Measurements from ENCODE around the gene NUCB1.
"Not testable (repeated sequence)": the region's sequence is repeated elsewhere in the genome, so short reads cannot be mapped to it uniquely, and the experiment has no call there.

The NUCB1 gene

GRCh38 chr19:48900477-48901406, 630 bp downstream of the NUCB1 start:
- peak overlapping the region; percentile 76 for H3K4me3 ChIP-seq (ENCODE audit: low read depth, low read length)
- no peak for TF ChIP-seq MAX (IDR thresholded peaks at IDR 0.05; ENCODE audit: low read depth, low read length)
- TF ChIP-seq POLR2A (IDR thresholded peaks at IDR 0.05; ENCODE audit: extremely low read depth, insufficient read length) = no peak
- no peak for TF ChIP-seq MYC (IDR thresholded peaks at IDR 0.05; ENCODE audit: low read depth, low read length)
- DNase-seq (ENCODE audit: low read depth) = peak; percentile 48

GRCh38 chr19:48902291-48902690, 2.2 kb downstream of the NUCB1 start:
- not testable (repeated sequence) for DNase-seq (ENCODE audit: low read depth)

GRCh38 chr19:48903788-48904187, 3.7 kb downstream of the NUCB1 start:
- not testable (repeated sequence) for H3K4me3 ChIP-seq (ENCODE audit: low read depth, low read length); DNase-seq (ENCODE audit: low read depth)

More at GRCh38 chr19:48902291-48902690, 2.2 kb downstream of the NUCB1 start:
- not testable (repeated sequence) for H3K4me3 ChIP-seq (ENCODE audit: low read depth, low read length)

- DNase-seq (ENCODE audit: low read depth) = no peak
- H3K4me3 ChIP-seq (ENCODE audit: low read depth, low read length) = no peak overlapping the region
- TF ChIP-seq POLR2A (IDR thresholded peaks at IDR 0.05; ENCODE audit: extremely low read depth, insufficient read length) (no peak), MAX (IDR thresholded peaks at IDR 0.05; ENCODE audit: low read depth, low read length) (no peak), MYC (IDR thresholded peaks at IDR 0.05; ENCODE audit: low read depth, low read length) (no peak), CTCF (IDR thresholded peaks at IDR 0.05; ENCODE audit: low read depth, low read length) (no peak)
Observed at GRCh38 chr19:48905664-48906063, 5.6 kb downstream of the NUCB1 start.

GRCh38 chr19:48906324-48906723, 6.2 kb downstream of the NUCB1 start:
- TF ChIP-seq MYC (IDR thresholded peaks at IDR 0.05; ENCODE audit: low read depth, low read length) (no peak), CTCF (IDR thresholded peaks at IDR 0.05; ENCODE audit: low read depth, low read length) (no peak), MAX (IDR thresholded peaks at IDR 0.05; ENCODE audit: low read depth, low read length) (no peak), POLR2A (IDR thresholded peaks at IDR 0.05; ENCODE audit: extremely low read depth, insufficient read length) (no peak)
- DNase-seq (ENCODE audit: low read depth) = no peak
- H3K4me3 ChIP-seq (ENCODE audit: low read depth, low read length) = no peak overlapping the region

GRCh38 chr19:48907671-48908070, 7.6 kb downstream of the NUCB1 start:
- DNase-seq (ENCODE audit: low read depth) = no peak
- TF ChIP-seq MYC (IDR thresholded peaks at IDR 0.05; ENCODE audit: low read depth, low read length) (no peak), MAX (IDR thresholded peaks at IDR 0.05; ENCODE audit: low read depth, low read length) (no peak), CTCF (IDR thresholded peaks at IDR 0.05; ENCODE audit: low read depth, low read length) (no peak), POLR2A (IDR thresholded peaks at IDR 0.05; ENCODE audit: extremely low read depth, insufficient read length) (no peak)
- no peak overlapping the region for H3K4me3 ChIP-seq (ENCODE audit: low read depth, low read length)

GRCh38 chr19:48909424-48910077, 9.4 kb downstream of the NUCB1 start:
- DNase-seq (ENCODE audit: low read depth); H3K4me3 ChIP-seq (ENCODE audit: low read depth, low read length): not testable (repeated sequence)

GRCh38 chr19:48910803-48911202, 10.7 kb downstream of the NUCB1 start:
- no peak overlapping the region for H3K4me3 ChIP-seq (ENCODE audit: low read depth, low read length)
- no peak for DNase-seq (ENCODE audit: low read depth)
- TF ChIP-seq CTCF (IDR thresholded peaks at IDR 0.05; ENCODE audit: low read depth, low read length) (no peak), MYC (IDR thresholded peaks at IDR 0.05; ENCODE audit: low read depth, low read length) (no peak), MAX (IDR thresholded peaks at IDR 0.05; ENCODE audit: low read depth, low read length) (no peak)
